ENCODE results near the gene ARID1B. TPM values are rescaled to one million over a fixed set of nuclear protein-coding genes. Genes with fewer than 3 reads are reported as not detected.

The ARID1B gene
- total and polyA plus RNA-seq, 4 donors: 7.0 to 49.0 (median 24.2) TPM

DNA sequence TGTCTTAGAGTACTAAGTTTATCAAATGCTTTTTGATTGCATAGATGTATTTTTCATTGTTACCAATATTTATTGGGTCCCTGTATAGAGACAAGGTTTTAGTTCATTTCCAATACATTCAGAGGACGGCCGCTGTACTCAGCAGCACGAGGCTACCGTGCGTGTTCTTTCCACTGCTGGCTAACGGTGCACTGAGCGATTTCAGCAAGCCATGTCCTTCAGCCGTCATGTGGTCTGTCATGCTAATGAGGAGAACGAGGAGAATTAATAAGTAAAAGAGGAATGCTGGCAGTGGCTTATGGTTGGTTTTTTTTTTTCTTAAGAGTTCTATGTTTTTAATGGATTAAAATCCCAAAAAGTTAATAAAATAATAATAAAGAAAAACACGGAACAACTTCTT, 253.6 kb downstream of the ARID1B start:
- Histone ChIP-seq H3K9me3 (ENCODE audit: control insufficient read depth in 4 of 4, low read length in 3 of 4) (no peaks in the 10 kb centered on the region), H3K4me3 (ENCODE audit: low read depth in 1 of 3, low read length in 3 of 3) (no peak overlapping the region), H3K36me3 (ENCODE audit: control insufficient read depth in 4 of 4, insufficient read depth in 3 of 4, low read depth in 1 of 4, low read length in 3 of 4) (no peaks in the 10 kb centered on the region), H3K9ac (ENCODE audit: low read depth in 1 of 2, low read length in 2 of 2) (no peak overlapping the region), H3K27ac (ENCODE audit: low read depth in 1 of 2, low read length in 2 of 2) (no peak overlapping the region), H3K4me1 (ENCODE audit: control insufficient read depth in 4 of 4, insufficient read depth in 4 of 4, low read length in 3 of 4) (peaks cover 1 to 23% (median 11%) of the 10 kb centered on the region in 4 donors), H3K27me3 (ENCODE audit: control insufficient read depth in 4 of 4, insufficient read depth in 4 of 4, low read length in 3 of 4) (no peaks in the 10 kb centered on the region)
- TF ChIP-seq, protein P1, sequence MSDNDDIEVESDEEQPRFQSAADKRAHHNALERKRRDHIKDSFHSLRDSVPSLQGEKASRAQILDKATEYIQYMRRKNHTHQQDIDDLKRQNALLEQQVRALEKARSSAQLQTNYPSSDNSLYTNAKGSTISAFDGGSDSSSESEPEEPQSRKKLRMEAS (IDR thresholded peaks at IDR 0.05): no peak
- TF ChIP-seq TAF1 (conservative IDR thresholded peaks at IDR 0.05) (no peak), NR2F2 (IDR thresholded peaks at IDR 0.05) (no peak), RAD21 (IDR thresholded peaks at IDR 0.05) (no peak), FOXA1 (IDR thresholded peaks at IDR 0.05) (no peak), JUND (IDR thresholded peaks at IDR 0.05) (no peak), RXRA (IDR thresholded peaks at IDR 0.05) (no peak), HNF4A (conservative IDR thresholded peaks at IDR 0.05) (no peak), FOXA2 (IDR thresholded peaks at IDR 0.05) (no peak), SP1 (IDR thresholded peaks at IDR 0.05) (no peak), EGR1 (IDR thresholded peaks at IDR 0.05; ENCODE audit: low read depth in 2 of 2) (no peak), HNF4G (IDR thresholded peaks at IDR 0.05) (no peak), YY1 (IDR thresholded peaks at IDR 0.05) (no peak), GABPA (IDR thresholded peaks at IDR 0.05 in 1 of 2, conservative IDR thresholded peaks at IDR 0.05 in 1 of 2) (no peak)
- TF ChIP-seq, protein P2, sequence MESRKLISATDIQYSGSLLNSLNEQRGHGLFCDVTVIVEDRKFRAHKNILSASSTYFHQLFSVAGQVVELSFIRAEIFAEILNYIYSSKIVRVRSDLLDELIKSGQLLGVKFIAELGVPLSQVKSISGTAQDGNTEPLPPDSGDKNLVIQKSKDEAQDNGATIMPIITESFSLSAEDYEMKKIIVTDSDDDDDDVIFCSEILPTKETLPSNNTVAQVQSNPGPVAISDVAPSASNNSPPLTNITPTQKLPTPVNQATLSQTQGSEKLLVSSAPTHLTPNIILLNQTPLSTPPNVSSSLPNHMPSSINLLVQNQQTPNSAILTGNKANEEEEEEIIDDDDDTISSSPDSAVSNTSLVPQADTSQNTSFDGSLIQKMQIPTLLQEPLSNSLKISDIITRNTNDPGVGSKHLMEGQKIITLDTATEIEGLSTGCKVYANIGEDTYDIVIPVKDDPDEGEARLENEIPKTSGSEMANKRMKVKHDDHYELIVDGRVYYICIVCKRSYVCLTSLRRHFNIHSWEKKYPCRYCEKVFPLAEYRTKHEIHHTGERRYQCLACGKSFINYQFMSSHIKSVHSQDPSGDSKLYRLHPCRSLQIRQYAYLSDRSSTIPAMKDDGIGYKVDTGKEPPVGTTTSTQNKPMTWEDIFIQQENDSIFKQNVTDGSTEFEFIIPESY (IDR thresholded peaks at IDR 0.05): no peak
- TF ChIP-seq, protein P3, sequence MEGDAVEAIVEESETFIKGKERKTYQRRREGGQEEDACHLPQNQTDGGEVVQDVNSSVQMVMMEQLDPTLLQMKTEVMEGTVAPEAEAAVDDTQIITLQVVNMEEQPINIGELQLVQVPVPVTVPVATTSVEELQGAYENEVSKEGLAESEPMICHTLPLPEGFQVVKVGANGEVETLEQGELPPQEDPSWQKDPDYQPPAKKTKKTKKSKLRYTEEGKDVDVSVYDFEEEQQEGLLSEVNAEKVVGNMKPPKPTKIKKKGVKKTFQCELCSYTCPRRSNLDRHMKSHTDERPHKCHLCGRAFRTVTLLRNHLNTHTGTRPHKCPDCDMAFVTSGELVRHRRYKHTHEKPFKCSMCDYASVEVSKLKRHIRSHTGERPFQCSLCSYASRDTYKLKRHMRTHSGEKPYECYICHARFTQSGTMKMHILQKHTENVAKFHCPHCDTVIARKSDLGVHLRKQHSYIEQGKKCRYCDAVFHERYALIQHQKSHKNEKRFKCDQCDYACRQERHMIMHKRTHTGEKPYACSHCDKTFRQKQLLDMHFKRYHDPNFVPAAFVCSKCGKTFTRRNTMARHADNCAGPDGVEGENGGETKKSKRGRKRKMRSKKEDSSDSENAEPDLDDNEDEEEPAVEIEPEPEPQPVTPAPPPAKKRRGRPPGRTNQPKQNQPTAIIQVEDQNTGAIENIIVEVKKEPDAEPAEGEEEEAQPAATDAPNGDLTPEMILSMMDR (IDR thresholded peaks at IDR 0.05; ENCODE audit: low read depth, low read length, missing input control): no peak
- TF ChIP-seq, protein P4, sequence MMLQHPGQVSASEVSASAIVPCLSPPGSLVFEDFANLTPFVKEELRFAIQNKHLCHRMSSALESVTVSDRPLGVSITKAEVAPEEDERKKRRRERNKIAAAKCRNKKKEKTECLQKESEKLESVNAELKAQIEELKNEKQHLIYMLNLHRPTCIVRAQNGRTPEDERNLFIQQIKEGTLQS (IDR thresholded peaks at IDR 0.05): no peak
- TF ChIP-seq, protein P5, sequence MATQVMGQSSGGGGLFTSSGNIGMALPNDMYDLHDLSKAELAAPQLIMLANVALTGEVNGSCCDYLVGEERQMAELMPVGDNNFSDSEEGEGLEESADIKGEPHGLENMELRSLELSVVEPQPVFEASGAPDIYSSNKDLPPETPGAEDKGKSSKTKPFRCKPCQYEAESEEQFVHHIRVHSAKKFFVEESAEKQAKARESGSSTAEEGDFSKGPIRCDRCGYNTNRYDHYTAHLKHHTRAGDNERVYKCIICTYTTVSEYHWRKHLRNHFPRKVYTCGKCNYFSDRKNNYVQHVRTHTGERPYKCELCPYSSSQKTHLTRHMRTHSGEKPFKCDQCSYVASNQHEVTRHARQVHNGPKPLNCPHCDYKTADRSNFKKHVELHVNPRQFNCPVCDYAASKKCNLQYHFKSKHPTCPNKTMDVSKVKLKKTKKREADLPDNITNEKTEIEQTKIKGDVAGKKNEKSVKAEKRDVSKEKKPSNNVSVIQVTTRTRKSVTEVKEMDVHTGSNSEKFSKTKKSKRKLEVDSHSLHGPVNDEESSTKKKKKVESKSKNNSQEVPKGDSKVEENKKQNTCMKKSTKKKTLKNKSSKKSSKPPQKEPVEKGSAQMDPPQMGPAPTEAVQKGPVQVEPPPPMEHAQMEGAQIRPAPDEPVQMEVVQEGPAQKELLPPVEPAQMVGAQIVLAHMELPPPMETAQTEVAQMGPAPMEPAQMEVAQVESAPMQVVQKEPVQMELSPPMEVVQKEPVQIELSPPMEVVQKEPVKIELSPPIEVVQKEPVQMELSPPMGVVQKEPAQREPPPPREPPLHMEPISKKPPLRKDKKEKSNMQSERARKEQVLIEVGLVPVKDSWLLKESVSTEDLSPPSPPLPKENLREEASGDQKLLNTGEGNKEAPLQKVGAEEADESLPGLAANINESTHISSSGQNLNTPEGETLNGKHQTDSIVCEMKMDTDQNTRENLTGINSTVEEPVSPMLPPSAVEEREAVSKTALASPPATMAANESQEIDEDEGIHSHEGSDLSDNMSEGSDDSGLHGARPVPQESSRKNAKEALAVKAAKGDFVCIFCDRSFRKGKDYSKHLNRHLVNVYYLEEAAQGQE (IDR thresholded peaks at IDR 0.05): no peak
- 97% methylated on average over 10 of the region's 10 CpGs for WGBS
- no peak for DNase-seq (ENCODE audit: low spot score)

Data from liver (tissue), 9 donors.